ENCODE results near the gene CFAP54.

DNA sequence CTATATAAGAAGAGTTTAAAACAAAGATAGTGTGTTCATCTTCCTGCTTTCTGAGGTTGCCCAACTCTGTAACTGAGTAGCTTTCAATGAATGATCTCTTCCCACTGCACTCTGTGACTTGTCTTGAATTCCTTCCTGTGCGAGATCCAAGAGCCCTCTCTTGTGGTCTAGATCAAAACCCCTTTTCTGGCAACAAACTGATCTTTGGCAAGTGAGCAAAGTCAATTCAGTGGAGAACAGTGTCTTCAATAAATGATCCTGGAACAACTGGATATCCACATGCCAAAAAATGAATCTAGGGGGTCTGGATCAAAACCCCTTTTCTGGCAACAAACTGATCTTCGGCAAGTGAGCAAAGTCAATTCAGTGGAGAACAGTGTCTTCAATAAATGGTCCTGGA, 8.5 kb downstream of the CFAP54 start:
- TF ChIP-seq CTCF (IDR thresholded peaks at IDR 0.05; ENCODE audit: extremely low read depth in 1 of 2, insufficient read depth in 1 of 2, low read depth in 1 of 2, low read length in 2 of 2) (no peak), POLR2A (IDR thresholded peaks at IDR 0.05; ENCODE audit: low read depth, low read length) (no peak), POLR2AphosphoS5 (IDR thresholded peaks at IDR 0.05; ENCODE audit: insufficient read depth, low read depth, low read length) (no peak), EZH2 (IDR thresholded peaks at IDR 0.05; ENCODE audit: borderline replicate concordance, low read depth, low read length, severe bottlenecking) (no peak), FOS (IDR thresholded peaks at IDR 0.05; ENCODE audit: borderline replicate concordance, insufficient read depth, low read length) (no peak), GATA2 (IDR thresholded peaks at IDR 0.05; ENCODE audit: insufficient read depth, insufficient read length, low read depth, low read length) (no peak), JUN (IDR thresholded peaks at IDR 0.05; ENCODE audit: borderline replicate concordance, insufficient read depth, insufficient read length, low read depth) (no peak)
- TF ChIP-seq, protein P1, sequence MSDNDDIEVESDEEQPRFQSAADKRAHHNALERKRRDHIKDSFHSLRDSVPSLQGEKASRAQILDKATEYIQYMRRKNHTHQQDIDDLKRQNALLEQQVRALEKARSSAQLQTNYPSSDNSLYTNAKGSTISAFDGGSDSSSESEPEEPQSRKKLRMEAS (IDR thresholded peaks at IDR 0.05; ENCODE audit: insufficient read depth, insufficient read length), result no peak

Data from endothelial cell of umbilical vein (primary cell).